H1 (cell line): ENCODE results near the gene PDGFD. TPM values are rescaled to one million over a fixed set of nuclear protein-coding genes. Genes with fewer than 3 reads are reported as not detected.

ENCODE experiments used
- RXRA ChIP-seq: IDR thresholded peaks from 2 replicates; pipeline ENCODE4 v1.6.1; 2011; ENCODE audit warnings: low read depth, mild to moderate bottlenecking, low read length, moderate library complexity; ENCODE audit not compliant: insufficient read depth
- SIRT6 ChIP-seq: IDR thresholded peaks from one replicate; pipeline ENCODE4 v1.7.1; 2012; ENCODE audit warnings: low read length, inconsistent platforms
- YY1 ChIP-seq: IDR thresholded peaks from 2 replicates; pipeline ENCODE4 v1.6.1; 2011; ENCODE audit warnings: low read depth, mild to moderate bottlenecking, low read length
- polyA plus RNA-seq, 7 experiments: library from polyadenylated mRNA; depleted of rRNA in 3 of 7; stranded (reverse) in 5 of 7; unstranded in 2 of 7; fragments of >200 nt in 5 of 7; fragments of 200-250 nt in 2 of 7; gene quantifications; 1 replicate in 5 of 7; 2 replicates in 1 of 7; 4 replicates in 1 of 7; pipeline versions ENCODE4 v1.2.1 to v1.2.3, GENCODE V29; 2011 to 2013; ENCODE audit warnings: missing spikeins in 2 of 7, mixed read lengths in 2 of 7
- total RNA-seq: library from RNA; stranded (reverse); fragmentation: NEBNext Ultra II Directional; extraction: Animal tissue kit (Norgen Biotek cat#: 25700); gene quantifications from 2 replicates; pipeline ENCODE4 v1.2.1, GENCODE V29; 2021

The PDGFD gene
- total and polyA plus RNA-seq, 2 of the 8 experiments (the other 6 are each of a cell fraction or from before 2014, with no cell fraction given): 1.1 to 3.9 TPM

DNA sequence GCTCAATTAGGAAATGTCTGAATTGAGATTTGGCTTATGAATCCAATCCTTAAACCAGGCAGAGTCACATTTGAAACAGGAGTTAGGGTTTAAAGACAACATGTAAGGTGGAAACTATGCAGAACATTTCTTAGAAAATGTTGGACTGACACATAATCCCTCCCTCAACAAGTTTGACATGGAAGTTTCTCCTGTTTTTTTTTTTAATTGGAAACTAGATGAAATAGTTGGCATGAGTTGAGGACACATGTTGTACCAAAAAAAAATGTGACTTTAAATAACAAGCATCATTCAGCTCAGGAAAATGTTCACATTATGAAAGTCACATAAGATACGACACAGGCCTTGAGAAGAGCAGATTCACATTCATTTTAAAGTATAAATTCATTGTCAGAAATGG is 282.4 kb downstream of the PDGFD start (continued):
- TF ChIP-seq SIRT6: no peak
- TF ChIP-seq RXRA: no peak
- no peak for TF ChIP-seq YY1
- TF ChIP-seq, all 59 proteins: peak for 0
